GM23338 (cell line): ENCODE data around the gene PIK3IP1. TPM values are rescaled to one million over a fixed set of nuclear protein-coding genes. Genes with fewer than 3 reads are reported as not detected.

ENCODE experiments used
- ATAC-seq: fragments of 200-7000 bp; cut with Tn5 transposase; 3 replicates; pipeline ENCODE4 v1.9.1; 2020
- DNase-seq: peaks from one replicate; pipeline ENCODE4 v3.0.0-alpha.2; 2015; ENCODE audit warnings: low spot score
- H2AFZ ChIP-seq: fragments of 200-600 bp; sonication (generic); 2 replicates; pipeline ENCODE4 v1.8.0; 2016; ENCODE audit warnings: antibody characterized with exemption, mild to moderate bottlenecking, moderate library complexity
- H3F3A ChIP-seq: fragments of 200-600 bp; sonication (generic); replicated peaks from 2 replicates; pipeline ENCODE4 v1.8.0; 2017; ENCODE audit warnings: antibody characterized with exemption, mixed run types, low read depth
- H3K27ac ChIP-seq: fragments of 200-600 bp; sonication (generic); 2 replicates; pipeline ENCODE4 v1.6.1; 2016; ENCODE audit warnings: low read depth
- H3K27me3 ChIP-seq: fragments of 200-600 bp; sonication (generic); 2 replicates; pipeline ENCODE4 v1.8.0; 2016; ENCODE audit warnings: mild to moderate bottlenecking, mixed run types, moderate library complexity; ENCODE audit not compliant: insufficient read depth
- H3K36me3 ChIP-seq: fragments of 200-600 bp; sonication (generic); 2 replicates; pipeline ENCODE4 v1.8.0; 2016; ENCODE audit warnings: mild to moderate bottlenecking; ENCODE audit not compliant: insufficient read depth
- H3K4me1 ChIP-seq: fragments of 200-600 bp; sonication (generic); 2 replicates; pipeline ENCODE4 v1.8.0; 2016; ENCODE audit warnings: mild to moderate bottlenecking, moderate library complexity; ENCODE audit not compliant: insufficient read depth
- H3K4me2 ChIP-seq: fragments of 200-600 bp; sonication (generic); 2 replicates; pipeline ENCODE4 v1.7.1; 2017; ENCODE audit warnings: mixed run types
- H3K4me3 ChIP-seq: fragments of 200-600 bp; sonication (generic); 2 replicates; pipeline ENCODE4 v1.6.1; 2016; ENCODE audit warnings: mixed run types
- H3K79me2 ChIP-seq: fragments of 200-600 bp; sonication (generic); replicated peaks from 2 replicates; pipeline ENCODE4 v1.8.0; 2017; ENCODE audit warnings: mild to moderate bottlenecking; ENCODE audit not compliant: insufficient read depth
- H3K9me2 ChIP-seq: fragments of 200-600 bp; sonication (generic); 2 replicates; pipeline ENCODE4 v1.8.0; 2017; ENCODE audit not compliant: insufficient read depth
- H4K20me1 ChIP-seq: fragments of 200-600 bp; sonication (generic); replicated peaks from 2 replicates; pipeline ENCODE4 v1.8.0; 2017; ENCODE audit warnings: mild to moderate bottlenecking; ENCODE audit not compliant: insufficient read depth
- H3K27ac Mint-ChIP-seq: 2 replicates; pipeline ENCODE4 v1.8.0; 2020; ENCODE audit warnings: inconsistent platforms, mild to moderate bottlenecking, moderate library complexity, mixed read lengths
- H3K27me3 Mint-ChIP-seq: 3 replicates; pipeline ENCODE4 v1.8.0; 2022; ENCODE audit warnings: low read depth, mild to moderate bottlenecking, moderate library complexity, mixed read lengths, inconsistent platforms; ENCODE audit not compliant: insufficient read depth, poor library complexity
- H3K36me3 Mint-ChIP-seq: 3 replicates; pipeline ENCODE4 v1.8.0; 2021; ENCODE audit warnings: low read depth, mild to moderate bottlenecking, inconsistent platforms, moderate library complexity, mixed read lengths
- H3K4me1 Mint-ChIP-seq: 3 replicates; pipeline ENCODE4 v1.8.0; 2020; ENCODE audit warnings: mild to moderate bottlenecking, inconsistent platforms, mixed read lengths
- H3K4me3 Mint-ChIP-seq: 3 replicates; pipeline ENCODE4 v1.8.0; 2021; ENCODE audit warnings: moderate library complexity, mild to moderate bottlenecking, inconsistent platforms, mixed read lengths
- H3K9me3 Mint-ChIP-seq: 3 replicates; pipeline ENCODE4 v1.8.0; 2020; ENCODE audit warnings: moderate library complexity, mild to moderate bottlenecking, inconsistent platforms, mixed read lengths
- CREB1 ChIP-seq: fragments of 250-450 bp; sonication (Bioruptor Pico); IDR thresholded peaks from 2 replicates; pipeline ENCODE4 v1.5.0; 2020; ENCODE audit warnings: low read depth, mild to moderate bottlenecking, moderate library complexity
- EZH2 ChIP-seq: fragments of 200-600 bp; sonication (generic); IDR thresholded peaks from one replicate; pipeline ENCODE4 v1.8.0; 2017; ENCODE audit warnings: antibody characterized with exemption, mild to moderate bottlenecking, low read depth; ENCODE audit not compliant: unreplicated experiment
- EZH2phosphoT487 ChIP-seq: fragments of 200-600 bp; sonication (generic); IDR thresholded peaks from one replicate; pipeline ENCODE4 v1.8.1; 2018; ENCODE audit warnings: antibody characterized with exemption; ENCODE audit not compliant: unreplicated experiment
- JUNB ChIP-seq: IDR thresholded peaks from one replicate; pipeline ENCODE4 v1.6.1; 2016; ENCODE audit warnings: antibody characterized with exemption; ENCODE audit not compliant: unreplicated experiment
- NANOG ChIP-seq: IDR thresholded peaks from 2 replicates; pipeline ENCODE4 v1.6.1; 2016; ENCODE audit warnings: antibody characterized with exemption, borderline replicate concordance
- POLR2AphosphoS5 ChIP-seq: IDR thresholded peaks from 2 replicates; pipeline ENCODE4 v1.6.1; 2016; ENCODE audit warnings: antibody characterized with exemption, low read depth
- STAT1 ChIP-seq: IDR thresholded peaks from one replicate; pipeline ENCODE4 v1.6.1; 2016; ENCODE audit warnings: antibody characterized with exemption; ENCODE audit not compliant: unreplicated experiment
- ZNF114 ChIP-seq: fragments of 250-450 bp; sonication (Bioruptor Pico); IDR thresholded peaks from 2 replicates; pipeline ENCODE4 v1.5.0; 2020; ENCODE audit warnings: mild to moderate bottlenecking, moderate library complexity
- ZNF331 ChIP-seq: fragments of 250-450 bp; sonication (Bioruptor Pico); IDR thresholded peaks from 2 replicates; pipeline ENCODE4 v1.5.0; 2020; ENCODE audit warnings: low read depth, mild to moderate bottlenecking, moderate library complexity
- polyA plus RNA-seq: library from polyadenylated mRNA; unstranded; fragments of >200 nt; fragmentation: Nextera tagmentation; extraction: Ambion mirVana; gene quantifications from 2 replicates; pipeline ENCODE4 v1.2.1, GENCODE V29; 2016
- total RNA-seq: library from RNA; depleted of rRNA; stranded (reverse); fragments of >200 nt; shearing (Covaris generic); gene quantifications from 2 replicates; pipeline ENCODE4 v1.2.3, GENCODE V29; 2014
- TF ChIP-seq, protein P1 (sequence below): IDR thresholded peaks from 2 replicates; pipeline ENCODE4 v1.6.1; 2016; ENCODE audit warnings: antibody characterized with exemption
- TF ChIP-seq, protein P2 (sequence below): fragments of 250-450 bp; sonication (Bioruptor Pico); IDR thresholded peaks from 2 replicates; pipeline ENCODE4 v1.5.0; 2020; ENCODE audit warnings: mild to moderate bottlenecking, moderate library complexity
- TF ChIP-seq, protein P3 (sequence below): IDR thresholded peaks from one replicate; pipeline ENCODE4 v1.6.1; 2018; ENCODE audit warnings: antibody characterized with exemption; ENCODE audit not compliant: unreplicated experiment
- TF ChIP-seq, protein P4 (sequence below), 2 experiments: fragments of 200-600 bp in 1 of 2; sonication (generic) in 1 of 2; conservative IDR thresholded peaks; 2 replicates each; pipeline versions ENCODE4 v1.5.1 to v1.6.1; 2016 to 2017; ENCODE audit warnings: antibody characterized with exemption in 2 of 2, low read depth in 2 of 2, mild to moderate bottlenecking in 2 of 2, moderate library complexity in 1 of 2

Gene PIK3IP1
- total and polyA plus RNA-seq, 2 experiments from 2014 or later = 1.1 to 2.2 TPM

DNA sequence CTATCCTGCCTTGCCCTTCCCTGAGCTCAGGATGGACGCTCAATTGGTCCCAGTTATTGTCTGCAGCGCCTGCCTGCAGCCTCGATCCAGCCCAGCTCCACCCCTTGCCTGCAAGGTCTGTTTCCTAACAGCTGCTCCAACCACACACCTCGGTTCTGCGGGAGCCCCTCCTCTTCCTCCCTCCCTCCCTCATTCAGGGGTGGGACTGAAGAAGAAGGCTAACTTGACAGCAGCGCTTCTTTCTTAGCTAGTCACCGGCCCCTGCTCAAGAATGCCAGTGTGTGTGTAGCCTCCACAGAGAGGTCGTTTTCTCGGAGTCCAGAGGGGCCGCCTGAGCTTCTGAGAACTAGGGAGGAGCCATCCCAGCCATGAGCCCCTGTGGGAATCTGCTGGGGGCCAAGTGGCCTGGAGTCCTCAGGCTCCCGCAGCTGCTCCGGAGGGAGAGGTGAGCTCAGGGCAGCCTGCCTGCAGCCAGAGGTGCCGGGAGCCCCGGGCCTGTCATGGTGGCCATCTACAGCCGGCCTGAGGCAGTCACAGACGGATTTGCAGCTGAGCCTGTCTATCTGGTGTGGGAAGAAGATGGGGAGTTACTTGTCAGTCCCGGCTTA lies 44.0 kb downstream of the PIK3IP1 start:
- H3K36me3 Mint-ChIP-seq = peaks cover 1% of the 10 kb centered on the region; the same call in 2 of the 3 replicates
- 0 out of 2 replicates have a peak, but pooled peaks cover 4% of the 10 kb centered on the region for H3K9me2 ChIP-seq
- H3K4me3 ChIP-seq = peak overlapping the region; percentile 34
- no peaks in the 10 kb centered on the region for H3K9me3 Mint-ChIP-seq
- peaks cover 3% of the 10 kb centered on the region; the same call in 1 of the 2 replicates for H3F3A ChIP-seq
- no peak overlapping the region for H2AFZ ChIP-seq
- peaks cover 3% of the 10 kb centered on the region for H3K27me3 Mint-ChIP-seq
- no peaks in the 10 kb centered on the region for H3K36me3 ChIP-seq
- H3K27me3 ChIP-seq = no peaks in the 10 kb centered on the region
- peak overlapping the region; percentile 62 for H3K4me3 Mint-ChIP-seq
- peak overlapping the region; percentile 92 for H3K27ac Mint-ChIP-seq
- peaks cover 22% of the 10 kb centered on the region; the same call in 1 of the 2 replicates for H3K4me1 ChIP-seq
- peak; percentile 95 for ATAC-seq
- DNase-seq = peak; percentile 94
- H3K4me2 ChIP-seq = peak overlapping the region; percentile 63; the same call in 1 of the 2 replicates
- peak overlapping the region; percentile 42 for H3K27ac ChIP-seq
- H3K79me2 ChIP-seq = peaks cover 8% of the 10 kb centered on the region; the same call in 1 of the 2 replicates
- no peak for TF ChIP-seq ZNF331 (CRISPR knock-in tag)
- TF ChIP-seq STAT1 = no peak
- TF ChIP-seq EZH2phosphoT487 = no peak
- TF ChIP-seq EZH2 = no peak
- TF ChIP-seq, protein P1, sequence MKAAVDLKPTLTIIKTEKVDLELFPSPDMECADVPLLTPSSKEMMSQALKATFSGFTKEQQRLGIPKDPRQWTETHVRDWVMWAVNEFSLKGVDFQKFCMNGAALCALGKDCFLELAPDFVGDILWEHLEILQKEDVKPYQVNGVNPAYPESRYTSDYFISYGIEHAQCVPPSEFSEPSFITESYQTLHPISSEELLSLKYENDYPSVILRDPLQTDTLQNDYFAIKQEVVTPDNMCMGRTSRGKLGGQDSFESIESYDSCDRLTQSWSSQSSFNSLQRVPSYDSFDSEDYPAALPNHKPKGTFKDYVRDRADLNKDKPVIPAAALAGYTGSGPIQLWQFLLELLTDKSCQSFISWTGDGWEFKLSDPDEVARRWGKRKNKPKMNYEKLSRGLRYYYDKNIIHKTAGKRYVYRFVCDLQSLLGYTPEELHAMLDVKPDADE = no peak
- TF ChIP-seq, protein P2, sequence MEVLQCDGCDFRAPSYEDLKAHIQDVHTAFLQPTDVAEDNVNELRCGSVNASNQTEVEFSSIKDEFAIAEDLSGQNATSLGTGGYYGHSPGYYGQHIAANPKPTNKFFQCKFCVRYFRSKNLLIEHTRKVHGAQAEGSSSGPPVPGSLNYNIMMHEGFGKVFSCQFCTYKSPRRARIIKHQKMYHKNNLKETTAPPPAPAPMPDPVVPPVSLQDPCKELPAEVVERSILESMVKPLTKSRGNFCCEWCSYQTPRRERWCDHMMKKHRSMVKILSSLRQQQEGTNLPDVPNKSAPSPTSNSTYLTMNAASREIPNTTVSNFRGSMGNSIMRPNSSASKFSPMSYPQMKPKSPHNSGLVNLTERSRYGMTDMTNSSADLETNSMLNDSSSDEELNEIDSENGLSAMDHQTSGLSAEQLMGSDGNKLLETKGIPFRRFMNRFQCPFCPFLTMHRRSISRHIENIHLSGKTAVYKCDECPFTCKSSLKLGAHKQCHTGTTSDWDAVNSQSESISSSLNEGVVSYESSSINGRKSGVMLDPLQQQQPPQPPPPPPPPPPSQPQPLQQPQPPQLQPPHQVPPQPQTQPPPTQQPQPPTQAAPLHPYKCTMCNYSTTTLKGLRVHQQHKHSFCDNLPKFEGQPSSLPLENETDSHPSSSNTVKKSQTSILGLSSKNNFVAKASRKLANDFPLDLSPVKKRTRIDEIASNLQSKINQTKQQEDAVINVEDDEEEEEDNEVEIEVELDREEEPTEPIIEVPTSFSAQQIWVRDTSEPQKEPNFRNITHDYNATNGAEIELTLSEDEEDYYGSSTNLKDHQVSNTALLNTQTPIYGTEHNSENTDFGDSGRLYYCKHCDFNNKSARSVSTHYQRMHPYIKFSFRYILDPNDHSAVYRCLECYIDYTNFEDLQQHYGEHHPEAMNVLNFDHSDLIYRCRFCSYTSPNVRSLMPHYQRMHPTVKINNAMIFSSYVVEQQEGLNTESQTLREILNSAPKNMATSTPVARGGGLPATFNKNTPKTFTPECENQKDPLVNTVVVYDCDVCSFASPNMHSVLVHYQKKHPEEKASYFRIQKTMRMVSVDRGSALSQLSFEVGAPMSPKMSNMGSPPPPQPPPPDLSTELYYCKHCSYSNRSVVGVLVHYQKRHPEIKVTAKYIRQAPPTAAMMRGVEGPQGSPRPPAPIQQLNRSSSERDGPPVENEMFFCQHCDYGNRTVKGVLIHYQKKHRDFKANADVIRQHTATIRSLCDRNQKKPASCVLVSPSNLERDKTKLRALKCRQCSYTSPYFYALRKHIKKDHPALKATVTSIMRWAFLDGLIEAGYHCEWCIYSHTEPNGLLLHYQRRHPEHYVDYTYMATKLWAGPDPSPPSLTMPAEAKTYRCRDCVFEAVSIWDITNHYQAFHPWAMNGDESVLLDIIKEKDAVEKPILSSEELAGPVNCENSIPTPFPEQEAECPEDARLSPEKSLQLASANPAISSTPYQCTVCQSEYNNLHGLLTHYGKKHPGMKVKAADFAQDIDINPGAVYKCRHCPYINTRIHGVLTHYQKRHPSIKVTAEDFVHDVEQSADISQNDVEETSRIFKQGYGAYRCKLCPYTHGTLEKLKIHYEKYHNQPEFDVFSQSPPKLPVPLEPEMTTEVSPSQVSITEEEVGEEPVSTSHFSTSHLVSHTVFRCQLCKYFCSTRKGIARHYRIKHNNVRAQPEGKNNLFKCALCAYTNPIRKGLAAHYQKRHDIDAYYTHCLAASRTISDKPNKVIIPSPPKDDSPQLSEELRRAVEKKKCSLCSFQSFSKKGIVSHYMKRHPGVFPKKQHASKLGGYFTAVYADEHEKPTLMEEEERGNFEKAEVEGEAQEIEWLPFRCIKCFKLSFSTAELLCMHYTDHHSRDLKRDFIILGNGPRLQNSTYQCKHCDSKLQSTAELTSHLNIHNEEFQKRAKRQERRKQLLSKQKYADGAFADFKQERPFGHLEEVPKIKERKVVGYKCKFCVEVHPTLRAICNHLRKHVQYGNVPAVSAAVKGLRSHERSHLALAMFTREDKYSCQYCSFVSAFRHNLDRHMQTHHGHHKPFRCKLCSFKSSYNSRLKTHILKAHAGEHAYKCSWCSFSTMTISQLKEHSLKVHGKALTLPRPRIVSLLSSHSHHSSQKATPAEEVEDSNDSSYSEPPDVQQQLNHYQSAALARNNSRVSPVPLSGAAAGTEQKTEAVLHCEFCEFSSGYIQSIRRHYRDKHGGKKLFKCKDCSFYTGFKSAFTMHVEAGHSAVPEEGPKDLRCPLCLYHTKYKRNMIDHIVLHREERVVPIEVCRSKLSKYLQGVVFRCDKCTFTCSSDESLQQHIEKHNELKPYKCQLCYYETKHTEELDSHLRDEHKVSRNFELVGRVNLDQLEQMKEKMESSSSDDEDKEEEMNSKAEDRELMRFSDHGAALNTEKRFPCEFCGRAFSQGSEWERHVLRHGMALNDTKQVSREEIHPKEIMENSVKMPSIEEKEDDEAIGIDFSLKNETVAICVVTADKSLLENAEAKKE = no peak
- no peak for TF ChIP-seq CREB1 (CRISPR knock-in tag)
- no peak for TF ChIP-seq POLR2AphosphoS5
- TF ChIP-seq, protein P3, sequence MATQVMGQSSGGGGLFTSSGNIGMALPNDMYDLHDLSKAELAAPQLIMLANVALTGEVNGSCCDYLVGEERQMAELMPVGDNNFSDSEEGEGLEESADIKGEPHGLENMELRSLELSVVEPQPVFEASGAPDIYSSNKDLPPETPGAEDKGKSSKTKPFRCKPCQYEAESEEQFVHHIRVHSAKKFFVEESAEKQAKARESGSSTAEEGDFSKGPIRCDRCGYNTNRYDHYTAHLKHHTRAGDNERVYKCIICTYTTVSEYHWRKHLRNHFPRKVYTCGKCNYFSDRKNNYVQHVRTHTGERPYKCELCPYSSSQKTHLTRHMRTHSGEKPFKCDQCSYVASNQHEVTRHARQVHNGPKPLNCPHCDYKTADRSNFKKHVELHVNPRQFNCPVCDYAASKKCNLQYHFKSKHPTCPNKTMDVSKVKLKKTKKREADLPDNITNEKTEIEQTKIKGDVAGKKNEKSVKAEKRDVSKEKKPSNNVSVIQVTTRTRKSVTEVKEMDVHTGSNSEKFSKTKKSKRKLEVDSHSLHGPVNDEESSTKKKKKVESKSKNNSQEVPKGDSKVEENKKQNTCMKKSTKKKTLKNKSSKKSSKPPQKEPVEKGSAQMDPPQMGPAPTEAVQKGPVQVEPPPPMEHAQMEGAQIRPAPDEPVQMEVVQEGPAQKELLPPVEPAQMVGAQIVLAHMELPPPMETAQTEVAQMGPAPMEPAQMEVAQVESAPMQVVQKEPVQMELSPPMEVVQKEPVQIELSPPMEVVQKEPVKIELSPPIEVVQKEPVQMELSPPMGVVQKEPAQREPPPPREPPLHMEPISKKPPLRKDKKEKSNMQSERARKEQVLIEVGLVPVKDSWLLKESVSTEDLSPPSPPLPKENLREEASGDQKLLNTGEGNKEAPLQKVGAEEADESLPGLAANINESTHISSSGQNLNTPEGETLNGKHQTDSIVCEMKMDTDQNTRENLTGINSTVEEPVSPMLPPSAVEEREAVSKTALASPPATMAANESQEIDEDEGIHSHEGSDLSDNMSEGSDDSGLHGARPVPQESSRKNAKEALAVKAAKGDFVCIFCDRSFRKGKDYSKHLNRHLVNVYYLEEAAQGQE = no peak
- TF ChIP-seq JUNB = no peak
- TF ChIP-seq NANOG = no peak
- no peak for TF ChIP-seq ZNF114 (CRISPR knock-in tag)
- TF ChIP-seq, protein P4, sequence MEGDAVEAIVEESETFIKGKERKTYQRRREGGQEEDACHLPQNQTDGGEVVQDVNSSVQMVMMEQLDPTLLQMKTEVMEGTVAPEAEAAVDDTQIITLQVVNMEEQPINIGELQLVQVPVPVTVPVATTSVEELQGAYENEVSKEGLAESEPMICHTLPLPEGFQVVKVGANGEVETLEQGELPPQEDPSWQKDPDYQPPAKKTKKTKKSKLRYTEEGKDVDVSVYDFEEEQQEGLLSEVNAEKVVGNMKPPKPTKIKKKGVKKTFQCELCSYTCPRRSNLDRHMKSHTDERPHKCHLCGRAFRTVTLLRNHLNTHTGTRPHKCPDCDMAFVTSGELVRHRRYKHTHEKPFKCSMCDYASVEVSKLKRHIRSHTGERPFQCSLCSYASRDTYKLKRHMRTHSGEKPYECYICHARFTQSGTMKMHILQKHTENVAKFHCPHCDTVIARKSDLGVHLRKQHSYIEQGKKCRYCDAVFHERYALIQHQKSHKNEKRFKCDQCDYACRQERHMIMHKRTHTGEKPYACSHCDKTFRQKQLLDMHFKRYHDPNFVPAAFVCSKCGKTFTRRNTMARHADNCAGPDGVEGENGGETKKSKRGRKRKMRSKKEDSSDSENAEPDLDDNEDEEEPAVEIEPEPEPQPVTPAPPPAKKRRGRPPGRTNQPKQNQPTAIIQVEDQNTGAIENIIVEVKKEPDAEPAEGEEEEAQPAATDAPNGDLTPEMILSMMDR (conservative IDR thresholded peaks at IDR 0.05; ENCODE audit: low read depth in 2 of 2) = no peak
- H4K20me1 ChIP-seq = peaks cover 12% of the 10 kb centered on the region
- H3K4me1 Mint-ChIP-seq = peaks cover 31% of the 10 kb centered on the region
